Peyer's patch (tissue), 4 donors: ENCODE results near the gene MTRFR. TPM values are rescaled to one million over a fixed set of nuclear protein-coding genes. Genes with fewer than 3 reads are reported as not detected.

Experiments used
- DNase-seq, 3 donors: peaks; one replicate each; pipeline ENCODE4 v3.0.0-alpha.2; 2017 to 2019
- H3K27ac ChIP-seq, 4 donors: fragments of 200-600 bp; sonication (generic); one replicate each; pipeline ENCODE4 v1.5.1; 2016 to 2019
- H3K27me3 ChIP-seq, 2 donors: fragments of 200-600 bp; sonication (generic); one replicate each; pipeline ENCODE4 v1.5.1; 2019
- H3K36me3 ChIP-seq, 3 donors: fragments of 200-600 bp; sonication (generic); one replicate each; pipeline ENCODE4 v1.5.1; 2016 to 2019
- H3K4me1 ChIP-seq, 4 donors: fragments of 200-600 bp; sonication (generic); one replicate each; pipeline ENCODE4 v1.5.1; 2016 to 2019
- H3K4me3 ChIP-seq, 4 donors: fragments of 200-600 bp; sonication (generic); 1 replicate in 3 of 4; 2 replicates in 1 of 4; pipeline ENCODE4 v1.5.1; 2016 to 2019; ENCODE audit warnings: mild to moderate bottlenecking in 1 of 4
- H3K9me3 ChIP-seq, 4 donors: fragments of 200-600 bp; sonication (generic); one replicate each; pipeline ENCODE4 v1.5.1; 2016 to 2019; ENCODE audit warnings: mild to moderate bottlenecking in 1 of 4
- CTCF ChIP-seq, 6 experiments: fragments of 450-650 bp in 4 of 6; fragments of 200-600 bp in 2 of 6; sonication (generic) in 1 of 6; IDR thresholded peaks; one replicate each; pipeline ENCODE4 v1.5.1; 2017 to 2019; ENCODE audit warnings: antibody characterized with exemption in 6 of 6, mild to moderate bottlenecking in 3 of 6, moderate library complexity in 1 of 6
- POLR2A ChIP-seq, 2 donors: fragments of 450-650 bp; IDR thresholded peaks; one replicate each; pipeline ENCODE4 v1.5.1; 2017; ENCODE audit warnings: antibody characterized with exemption in 2 of 2, mild to moderate bottlenecking in 2 of 2, moderate library complexity in 2 of 2
- total RNA-seq, 4 donors: library from RNA; depleted of rRNA; stranded (reverse); fragments of >200 nt; gene quantifications; one replicate each; pipeline ENCODE4 v1.1.0, GENCODE V29; 2016

The MTRFR gene
- total RNA-seq, 4 donors from 2014 or later, result 10.2 to 23.1 (median 17.1) TPM

- Histone ChIP-seq H3K9me3 (no peaks in the 10 kb centered on the region), H3K27ac (no peak overlapping the region), H3K4me1 (no peaks in the 10 kb centered on the region)
Measured at GRCh38 chr12:123282111-123282510, 48.9 kb downstream of the MTRFR start.

GRCh38 chr12:123283461-123283860 is 50.2 kb downstream of the MTRFR start:
- H3K27me3 ChIP-seq, result no peaks in the 10 kb centered on the region
- H3K4me3 ChIP-seq, result no peak overlapping the region
- no peaks in the 10 kb centered on the region for H3K4me1 ChIP-seq
- no peak overlapping the region for H3K27ac ChIP-seq
- TF ChIP-seq CTCF (IDR thresholded peaks at IDR 0.05), result no peak
- no peak for TF ChIP-seq POLR2A (IDR thresholded peaks at IDR 0.05)
- H3K36me3 ChIP-seq, result no peaks in the 10 kb centered on the region
- no peaks in the 10 kb centered on the region for H3K9me3 ChIP-seq
- DNase-seq, result no peak

More at GRCh38 chr12:123282111-123282510, 48.9 kb downstream of the MTRFR start:
- no peaks in the 10 kb centered on the region for H3K27me3 ChIP-seq
- H3K4me3 ChIP-seq, result no peak overlapping the region
- no peaks in the 10 kb centered on the region for H3K36me3 ChIP-seq
- DNase-seq, result peak in 1 of 3 donors; percentile 21
- TF ChIP-seq CTCF (IDR thresholded peaks at IDR 0.05) (no peak), POLR2A (IDR thresholded peaks at IDR 0.05) (no peak)

GRCh38 chr12:123284669-123285068 is 51.4 kb downstream of the MTRFR start:
- no peak overlapping the region for H3K4me3 ChIP-seq
- DNase-seq, result no peak
- no peaks in the 10 kb centered on the region for H3K9me3 ChIP-seq
- H3K27ac ChIP-seq, result no peak overlapping the region
- no peaks in the 10 kb centered on the region for H3K4me1 ChIP-seq
- H3K27me3 ChIP-seq, result no peaks in the 10 kb centered on the region
- H3K36me3 ChIP-seq, result no peaks in the 10 kb centered on the region
- TF ChIP-seq POLR2A (IDR thresholded peaks at IDR 0.05) (no peak), CTCF (IDR thresholded peaks at IDR 0.05) (no peak)

GRCh38 chr12:123286652-123287373 is 53.6 kb downstream of the MTRFR start:
- TF ChIP-seq CTCF (IDR thresholded peaks at IDR 0.05), result no peak
- TF ChIP-seq POLR2A (IDR thresholded peaks at IDR 0.05), result no peak

GRCh38 chr12:123288751-123289346 is 55.6 kb downstream of the MTRFR start:
- Histone ChIP-seq H3K36me3 (peaks cover 0 to 20% (median 0%) of the 10 kb centered on the region in 3 donors), H3K27me3 (no peaks in the 10 kb centered on the region), H3K4me3 (no peak overlapping the region), H3K4me1 (no peaks in the 10 kb centered on the region), H3K27ac (no peak overlapping the region), H3K9me3 (no peaks in the 10 kb centered on the region)
- TF ChIP-seq CTCF (IDR thresholded peaks at IDR 0.05), result no peak
- DNase-seq, result peak in 1 of 3 donors; percentile 42

More at GRCh38 chr12:123286652-123287373, 53.6 kb downstream of the MTRFR start:
- no peaks in the 10 kb centered on the region for H3K4me1 ChIP-seq
- peaks cover 0 to 9% (median 0%) of the 10 kb centered on the region in 3 donors for H3K36me3 ChIP-seq
- peak in 1 of 3 donors; percentile 33 for DNase-seq
- no peaks in the 10 kb centered on the region for H3K9me3 ChIP-seq
- no peak overlapping the region for H3K4me3 ChIP-seq
- no peaks in the 10 kb centered on the region for H3K27me3 ChIP-seq
- H3K27ac ChIP-seq, result no peak overlapping the region
